CD14-positive monocyte (primary cell): ENCODE measurements around the gene XPO4. TPM values are rescaled to one million over a fixed set of nuclear protein-coding genes. Genes with fewer than 3 reads are reported as not detected.

ENCODE experiments used
- DNase-seq, 3 donors: peaks; one replicate each; pipeline ENCODE4 v3.0.0-alpha.2; 2011 to 2022
- H2AFZ ChIP-seq: 2 replicates; pipeline ENCODE4 v1.6.0; 2012; ENCODE audit warnings: mild to moderate bottlenecking, low read depth, low read length, inconsistent platforms; ENCODE audit not compliant: insufficient read depth, poor library complexity, severe bottlenecking
- H3K27ac ChIP-seq, 2 donors: 1 replicate in 1 of 2; 2 replicates in 1 of 2; pipeline ENCODE4 v1.5.1; 2012 to 2013; ENCODE audit warnings: low read length in 2 of 2, control low read depth in 1 of 2, inconsistent platforms in 1 of 2, low read depth in 1 of 2, mild to moderate bottlenecking in 1 of 2
- H3K27me3 ChIP-seq, 2 donors: one replicate each; pipeline versions ENCODE4 v1.6.0 to v1.6.1; 2011 to 2013; ENCODE audit warnings: low read length in 2 of 2; ENCODE audit not compliant: control insufficient read depth in 2 of 2, insufficient read depth in 2 of 2
- H3K36me3 ChIP-seq, 2 donors: replicated peaks in 1 of 2; 1 replicate in 1 of 2; 2 replicates in 1 of 2; pipeline versions ENCODE4 v1.5.1 to v1.6.1; 2012 to 2013; ENCODE audit warnings: low read length in 2 of 2, control low read depth in 1 of 2, inconsistent platforms in 1 of 2, mild to moderate bottlenecking in 1 of 2; ENCODE audit not compliant: insufficient read depth in 2 of 2, control insufficient read depth in 1 of 2
- H3K4me1 ChIP-seq, 2 donors: 1 replicate in 1 of 2; 2 replicates in 1 of 2; pipeline versions ENCODE4 v1.5.1 to v1.6.1; 2012 to 2013; ENCODE audit warnings: low read length in 2 of 2, control low read depth in 1 of 2, inconsistent platforms in 1 of 2, mild to moderate bottlenecking in 1 of 2, moderate library complexity in 1 of 2; ENCODE audit not compliant: insufficient read depth in 2 of 2, control insufficient read depth in 1 of 2
- H3K4me2 ChIP-seq: replicated peaks from 2 replicates; pipeline ENCODE3; 2012; ENCODE audit warnings: low read length, moderate library complexity, mild to moderate bottlenecking; ENCODE audit not compliant: poor library complexity, severe bottlenecking; ENCODE audit errors: extremely low read depth
- H3K4me3 ChIP-seq, 3 experiments: fragments of 200-600 bp in 1 of 3; sonication (generic) in 1 of 3; replicated peaks in 1 of 3; 1 replicate in 2 of 3; 2 replicates in 1 of 3; pipeline ENCODE4 v1.5.1; 2011 to 2013; ENCODE audit warnings: low read length in 3 of 3, mild to moderate bottlenecking in 3 of 3, control low read depth in 2 of 3, low read depth in 2 of 3, inconsistent platforms in 1 of 3, moderate library complexity in 1 of 3
- H3K79me2 ChIP-seq: 2 replicates; pipeline ENCODE4 v1.6.0; 2012; ENCODE audit warnings: mild to moderate bottlenecking, control low read depth, inconsistent platforms, low read length, moderate library complexity; ENCODE audit not compliant: insufficient read depth
- H3K9ac ChIP-seq: 2 replicates; pipeline ENCODE4 v1.6.0; 2017; ENCODE audit warnings: low read length, mild to moderate bottlenecking; ENCODE audit not compliant: insufficient read depth, poor library complexity, severe bottlenecking
- H3K9me3 ChIP-seq, 2 donors: replicated peaks in 1 of 2; 1 replicate in 1 of 2; 2 replicates in 1 of 2; pipeline versions ENCODE4 v1.5.1 to v1.6.1; 2012 to 2013; ENCODE audit warnings: low read length in 2 of 2, control low read depth in 1 of 2; ENCODE audit not compliant: control insufficient read depth in 1 of 2, insufficient read depth in 1 of 2
- H4K20me1 ChIP-seq: 2 replicates; pipeline ENCODE4 v1.6.0; 2012; ENCODE audit warnings: mild to moderate bottlenecking, low read length, control low read depth, moderate library complexity; ENCODE audit not compliant: insufficient read depth
- H3K27ac Mint-ChIP-seq, 7 donors: one replicate each; pipeline ENCODE4 v1.8.0; 2020; ENCODE audit warnings: mild to moderate bottlenecking in 7 of 7, mixed read lengths in 7 of 7, moderate library complexity in 6 of 7, inconsistent platforms in 2 of 7
- H3K27me3 Mint-ChIP-seq, 3 donors: one replicate each; pipeline ENCODE4 v1.8.0; 2021 to 2022; ENCODE audit warnings: low read depth in 3 of 3, mild to moderate bottlenecking in 3 of 3, mixed read lengths in 3 of 3, moderate library complexity in 3 of 3, inconsistent platforms in 1 of 3
- H3K36me3 Mint-ChIP-seq, 2 donors: one replicate each; pipeline ENCODE4 v1.8.0; 2020; ENCODE audit warnings: mixed read lengths in 2 of 2, inconsistent platforms in 1 of 2, mild to moderate bottlenecking in 1 of 2
- H3K4me1 Mint-ChIP-seq: one replicate; pipeline ENCODE4 v1.8.0; 2020; ENCODE audit warnings: mild to moderate bottlenecking, mixed read lengths
- H3K4me3 Mint-ChIP-seq, 2 donors: one replicate each; pipeline ENCODE4 v1.8.0; 2020; ENCODE audit warnings: mild to moderate bottlenecking in 2 of 2, mixed read lengths in 2 of 2, moderate library complexity in 1 of 2
- H3K9me3 Mint-ChIP-seq, 7 donors: one replicate each; pipeline ENCODE4 v1.8.0; 2020 to 2022; ENCODE audit warnings: mixed read lengths in 7 of 7, mild to moderate bottlenecking in 6 of 7, moderate library complexity in 6 of 7, inconsistent platforms in 2 of 7
- WGBS: methylation state at CpG from one replicate; pipeline ENCODE4 v1.1.5; 2013; ENCODE audit warnings: missing lambda C conversion rate; ENCODE audit not compliant: insufficient coverage; 5-methylcytosine and 5-hydroxymethylcytosine counted together
- intact Hi-C, 2 donors: fragments of 100-400 bp; cut with micrococcal nuclease; formaldehyde crosslinking; loops; one replicate each; pipeline versions ENCODE4 v1.15.0 to v1.15.1; 2023
- polyA plus RNA-seq, 3 donors: library from polyadenylated mRNA; depleted of rRNA in 1 of 3; unstranded in 2 of 3; stranded (reverse) in 1 of 3; fragments of 300-500 nt in 2 of 3; fragments of >200 nt in 1 of 3; fragmentation: Illumina TruSeq in 2 of 3; gene quantifications; 1 replicate in 2 of 3; 2 replicates in 1 of 3; pipeline ENCODE4 v1.2.3, GENCODE V29; 2012 to 2021
- TF ChIP-seq, protein P1 (sequence below): fragments of 200-600 bp; IDR thresholded peaks from one replicate; pipeline ENCODE4 v1.8.0; 2022; ENCODE audit warnings: antibody characterized with exemption, mild to moderate bottlenecking

Gene XPO4
- polyA plus RNA-seq, 3 donors, result 2.9 to 4.4 (median 4.0) TPM

DNA sequence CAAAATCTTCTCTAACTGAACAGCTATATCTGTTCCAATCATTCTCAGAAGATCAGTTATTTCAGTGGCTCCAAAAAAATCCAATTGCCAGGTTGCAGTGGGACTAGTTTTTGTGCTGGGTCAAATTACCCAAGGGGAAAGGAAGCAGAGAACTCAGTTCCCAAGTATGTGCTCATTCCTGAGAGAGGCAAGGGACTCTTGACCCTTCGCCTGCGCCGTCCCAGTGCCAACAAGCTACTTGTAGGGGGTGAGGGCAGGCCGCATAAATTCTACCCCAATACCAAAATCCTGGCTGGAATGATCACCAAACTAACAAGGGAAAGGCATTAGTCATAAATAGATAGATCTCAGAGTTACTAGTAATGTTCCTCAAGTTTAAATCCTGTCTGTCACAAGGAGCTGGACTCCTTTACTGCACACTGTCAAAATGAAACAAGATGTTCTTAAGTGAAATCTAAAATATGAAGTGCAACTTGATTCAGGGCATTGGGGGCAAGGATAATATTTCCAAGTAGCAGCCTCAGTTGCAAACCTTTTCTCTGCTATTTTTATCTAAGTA, 50.6 kb downstream of the XPO4 start:
- no peaks in the 10 kb centered on the region for H3K4me1 ChIP-seq
- WGBS, result no CpG with 5 or more reads among the region's 4 CpGs
- peaks cover 4 to 35% of the 10 kb centered on the region in 2 donors for H3K36me3 ChIP-seq
- DNase-seq, result no peak
- H3K79me2 ChIP-seq, result no peaks in the 10 kb centered on the region
- no peak overlapping the region for H3K4me3 Mint-ChIP-seq
- H2AFZ ChIP-seq, result no peak overlapping the region
- no peak overlapping the region for H3K4me3 ChIP-seq
- TF ChIP-seq, protein P1, sequence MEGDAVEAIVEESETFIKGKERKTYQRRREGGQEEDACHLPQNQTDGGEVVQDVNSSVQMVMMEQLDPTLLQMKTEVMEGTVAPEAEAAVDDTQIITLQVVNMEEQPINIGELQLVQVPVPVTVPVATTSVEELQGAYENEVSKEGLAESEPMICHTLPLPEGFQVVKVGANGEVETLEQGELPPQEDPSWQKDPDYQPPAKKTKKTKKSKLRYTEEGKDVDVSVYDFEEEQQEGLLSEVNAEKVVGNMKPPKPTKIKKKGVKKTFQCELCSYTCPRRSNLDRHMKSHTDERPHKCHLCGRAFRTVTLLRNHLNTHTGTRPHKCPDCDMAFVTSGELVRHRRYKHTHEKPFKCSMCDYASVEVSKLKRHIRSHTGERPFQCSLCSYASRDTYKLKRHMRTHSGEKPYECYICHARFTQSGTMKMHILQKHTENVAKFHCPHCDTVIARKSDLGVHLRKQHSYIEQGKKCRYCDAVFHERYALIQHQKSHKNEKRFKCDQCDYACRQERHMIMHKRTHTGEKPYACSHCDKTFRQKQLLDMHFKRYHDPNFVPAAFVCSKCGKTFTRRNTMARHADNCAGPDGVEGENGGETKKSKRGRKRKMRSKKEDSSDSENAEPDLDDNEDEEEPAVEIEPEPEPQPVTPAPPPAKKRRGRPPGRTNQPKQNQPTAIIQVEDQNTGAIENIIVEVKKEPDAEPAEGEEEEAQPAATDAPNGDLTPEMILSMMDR, result no peak
- no peaks in the 10 kb centered on the region for H3K9me3 ChIP-seq
- no peaks in the 10 kb centered on the region for H3K9me3 Mint-ChIP-seq
- H3K36me3 Mint-ChIP-seq, result peaks cover 20 to 21% of the 10 kb centered on the region in 2 donors
- no peak overlapping the region for H3K27ac Mint-ChIP-seq
- H3K9ac ChIP-seq, result no peak overlapping the region
- no peaks in the 10 kb centered on the region for H3K4me1 Mint-ChIP-seq
- no peak overlapping the region for H3K27ac ChIP-seq
- H3K27me3 ChIP-seq, result no peaks in the 10 kb centered on the region
- no peaks in the 10 kb centered on the region for H3K27me3 Mint-ChIP-seq
- intact Hi-C loops, result no loop called here
- H3K4me2 ChIP-seq, result no peak overlapping the region
- no peaks in the 10 kb centered on the region for H4K20me1 ChIP-seq

DNA sequence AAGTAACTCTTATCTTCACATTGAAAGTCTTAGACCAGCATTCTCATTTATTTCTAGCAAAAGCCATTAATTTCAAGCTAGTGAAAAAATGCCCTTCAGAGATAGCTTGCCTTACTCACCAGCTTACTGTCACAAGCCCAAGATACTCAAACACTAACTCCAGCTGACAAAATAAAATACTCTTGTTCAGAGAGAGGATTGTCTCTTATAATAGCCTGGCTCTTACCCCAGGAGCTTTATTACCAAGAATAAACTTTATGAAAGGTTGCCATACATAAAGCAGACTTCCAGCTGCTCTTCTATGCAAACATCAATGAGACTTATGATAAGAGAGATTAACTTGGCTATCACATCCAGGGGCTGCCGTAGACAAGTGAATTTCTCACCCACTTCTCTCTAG, 53.6 kb downstream of the XPO4 start:
- no peaks in the 10 kb centered on the region for H4K20me1 ChIP-seq
- DNase-seq, result no peak
- H3K27ac Mint-ChIP-seq, result no peak overlapping the region
- TF ChIP-seq, protein P1, result no peak
- peaks cover 8 to 12% of the 10 kb centered on the region in 2 donors for H3K36me3 Mint-ChIP-seq
- no peak overlapping the region for H3K27ac ChIP-seq
- H3K79me2 ChIP-seq, result no peaks in the 10 kb centered on the region
- H3K4me2 ChIP-seq, result no peak overlapping the region
- H3K27me3 ChIP-seq, result no peaks in the 10 kb centered on the region
- no peak overlapping the region for H3K4me3 ChIP-seq
- peaks cover 0 to 18% of the 10 kb centered on the region in 2 donors for H3K36me3 ChIP-seq
- H3K4me1 ChIP-seq, result no peaks in the 10 kb centered on the region
- intact Hi-C loops, result no loop called here
- no peaks in the 10 kb centered on the region for H3K9me3 Mint-ChIP-seq
- H3K4me1 Mint-ChIP-seq, result no peaks in the 10 kb centered on the region
- no CpG with 5 or more reads among the region's 1 CpG for WGBS
- H3K9ac ChIP-seq, result no peak overlapping the region
- no peak overlapping the region for H2AFZ ChIP-seq
- H3K9me3 ChIP-seq, result no peaks in the 10 kb centered on the region
- H3K4me3 Mint-ChIP-seq, result no peak overlapping the region
- no peaks in the 10 kb centered on the region for H3K27me3 Mint-ChIP-seq
